HG03159 (cell line): ENCODE results near the gene PCGF1.
"Not testable (repeated sequence)": the region's sequence is repeated elsewhere in the genome, so short reads cannot be mapped to it uniquely, and the experiment has no call there.

ENCODE experiments used
- ATAC-seq: cut with Tn5 transposase; IDR thresholded peaks from one replicate; pipeline ENCODE4 v1.9.1; 2021; ENCODE audit warnings: mild to moderate bottlenecking, moderate library complexity; ENCODE audit not compliant: unreplicated experiment

Gene PCGF1

DNA sequence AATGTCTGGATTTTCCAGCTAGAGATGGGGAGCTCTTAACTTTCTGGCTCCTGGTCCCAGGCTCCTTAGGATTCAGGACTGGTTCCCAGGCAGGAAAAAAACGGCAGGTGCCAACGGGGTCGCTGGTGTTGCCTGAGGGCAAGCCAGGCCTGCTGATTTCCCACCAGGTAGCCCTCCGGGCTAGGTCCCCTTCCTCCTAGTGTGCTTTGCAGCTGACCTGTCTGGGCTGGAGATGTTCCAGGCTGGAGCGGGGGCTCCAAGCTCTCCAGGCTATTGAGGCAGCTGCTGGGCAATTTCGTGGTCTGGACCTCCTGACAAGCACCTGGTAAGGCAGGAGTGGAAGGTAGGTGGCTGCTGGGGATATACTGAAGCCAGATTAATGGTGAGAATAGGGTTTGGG, 33.0 kb downstream of the PCGF1 start:
- no peak for ATAC-seq

DNA sequence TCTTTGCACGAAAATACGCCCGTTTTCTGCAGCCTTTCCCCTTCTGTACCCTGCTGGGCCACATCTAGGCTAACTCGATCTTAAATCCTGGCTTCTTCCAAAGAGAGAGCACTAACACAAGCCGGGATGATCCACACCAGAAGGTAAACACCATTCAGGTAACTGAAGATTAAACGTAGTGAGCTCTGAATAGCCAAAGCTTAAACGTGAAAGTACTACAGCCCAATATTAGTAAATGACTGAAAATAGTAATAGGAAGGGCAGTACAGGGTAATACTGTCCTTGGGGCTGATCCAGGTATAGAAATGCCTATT, 34.6 kb downstream of the PCGF1 start:
- peak; percentile 2 for ATAC-seq

DNA sequence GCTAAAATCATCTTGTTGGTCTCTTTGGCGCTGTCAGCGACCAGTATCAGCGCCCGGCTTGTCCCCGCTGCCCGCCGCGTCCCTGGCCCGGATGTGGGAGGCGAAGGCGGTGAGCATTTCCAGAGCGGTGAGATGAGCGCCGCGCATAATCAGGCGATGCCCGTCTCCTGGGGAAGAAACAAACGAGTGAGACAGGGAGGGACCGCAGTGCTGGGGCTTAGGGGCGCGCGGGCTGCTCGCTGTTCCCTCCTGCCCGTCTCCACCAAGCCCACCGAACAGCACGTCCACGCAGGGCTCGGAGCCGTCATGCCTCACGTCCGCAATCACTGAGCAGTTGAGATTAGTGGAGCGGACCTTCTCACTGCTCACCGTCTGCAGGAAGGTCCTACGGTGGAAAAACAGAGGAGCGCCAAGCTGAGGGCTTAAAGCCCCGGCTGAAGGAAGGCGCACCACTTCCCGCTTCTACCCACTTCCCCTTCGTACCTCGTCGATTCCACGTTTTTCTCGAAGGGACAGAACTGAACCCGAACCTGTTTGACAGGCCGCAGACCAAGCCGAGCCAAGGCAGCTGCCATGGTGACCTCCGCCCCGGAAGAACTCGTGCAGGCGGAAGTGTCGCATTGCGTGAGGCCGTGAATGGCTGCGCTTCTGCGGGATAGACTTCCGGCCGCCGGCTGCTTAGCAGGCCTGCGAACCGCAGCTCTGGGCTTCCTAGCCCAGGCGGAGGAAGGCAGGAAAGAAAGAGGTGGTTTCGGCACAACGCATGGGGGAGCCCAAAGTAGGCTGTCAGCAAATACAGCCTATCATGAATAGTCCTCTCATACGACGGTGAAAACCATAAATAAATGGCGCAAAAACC, 35.2 kb downstream of the PCGF1 start, which contains the start of gene MRPL53:
MRPL53 (minus strand) TSS at position 595 of the 859 bp plus-strand sequence; CDS start at position 575, 20 bp downstream.
- ATAC-seq, result peak; percentile 90

DNA sequence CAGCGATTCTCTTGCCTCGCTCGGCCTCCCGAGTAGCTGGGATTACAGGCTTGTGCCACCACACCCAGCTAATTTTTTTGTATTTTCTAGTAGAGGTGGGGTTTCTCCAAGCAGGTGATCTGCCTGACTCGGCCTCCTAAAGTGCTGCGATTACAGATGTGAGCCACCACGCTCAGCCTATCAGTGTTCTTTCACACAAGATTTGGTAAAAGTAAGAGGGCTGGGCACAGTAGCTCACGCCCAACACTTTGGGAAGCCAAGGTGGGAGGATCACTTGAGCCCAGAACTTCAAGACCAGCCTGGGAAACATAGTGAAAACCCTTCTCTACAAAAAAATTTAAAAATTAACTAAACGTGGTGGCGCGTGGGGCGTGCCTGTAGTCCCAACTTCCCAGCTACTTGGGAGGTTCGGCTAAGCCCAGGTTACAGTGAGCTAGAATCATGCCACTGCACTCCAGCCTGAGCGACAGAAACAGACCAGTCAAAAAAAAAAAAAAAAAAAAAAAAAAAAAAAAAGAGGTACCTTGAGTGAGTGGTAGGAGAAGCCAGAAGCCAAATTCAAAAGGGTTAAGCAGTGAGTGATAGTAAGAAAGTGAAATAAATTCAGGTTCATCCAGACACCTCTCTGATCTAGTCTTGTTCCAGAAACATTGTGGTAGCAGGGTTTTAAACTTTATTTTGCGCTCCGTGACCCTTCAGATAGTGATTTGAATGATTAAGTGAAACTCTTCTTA, 36.0 kb downstream of the PCGF1 start:
- ATAC-seq, result no peak

DNA sequence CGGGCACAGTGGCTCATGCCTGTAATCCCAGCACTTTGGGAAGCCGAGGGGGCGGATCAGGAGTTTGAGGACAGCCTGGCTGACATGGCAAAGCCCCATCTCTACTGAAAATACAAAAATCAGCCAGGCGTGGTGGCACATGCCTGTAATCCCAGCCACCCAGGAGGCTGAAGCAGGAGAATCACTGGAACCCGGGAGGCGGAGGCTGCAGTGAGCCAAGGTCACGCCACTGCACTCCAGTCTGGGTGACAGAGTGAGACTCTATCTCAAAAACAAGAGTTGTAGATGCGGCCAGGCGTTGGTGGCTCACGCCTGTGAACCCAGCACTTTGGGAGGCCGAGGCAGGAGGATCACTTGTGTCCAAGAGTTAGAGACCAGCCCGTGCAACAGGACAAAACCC, 36.8 kb downstream of the PCGF1 start:
- not testable (repeated sequence) for ATAC-seq

DNA sequence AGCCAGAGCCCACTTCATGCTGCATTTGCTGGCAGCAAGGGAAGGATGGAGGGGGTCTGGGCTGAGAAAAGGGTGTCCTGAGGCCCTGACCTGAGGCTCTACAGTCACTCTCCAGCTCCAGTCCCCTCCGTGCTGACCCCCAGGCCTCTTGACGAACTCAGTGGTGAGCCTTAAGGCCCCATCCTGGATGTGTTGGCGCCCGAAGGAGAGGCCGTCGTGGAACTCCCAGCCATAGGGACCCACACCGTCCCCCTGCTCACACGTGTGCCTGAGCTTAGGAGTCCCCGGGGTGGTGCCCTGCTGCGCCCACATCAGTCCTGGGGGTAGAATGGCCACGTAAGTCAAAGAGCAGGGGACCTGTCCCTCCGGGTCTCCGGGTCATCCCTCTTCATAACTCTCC, 43.1 kb downstream of the PCGF1 start:
- peak; percentile 2 for ATAC-seq

DNA sequence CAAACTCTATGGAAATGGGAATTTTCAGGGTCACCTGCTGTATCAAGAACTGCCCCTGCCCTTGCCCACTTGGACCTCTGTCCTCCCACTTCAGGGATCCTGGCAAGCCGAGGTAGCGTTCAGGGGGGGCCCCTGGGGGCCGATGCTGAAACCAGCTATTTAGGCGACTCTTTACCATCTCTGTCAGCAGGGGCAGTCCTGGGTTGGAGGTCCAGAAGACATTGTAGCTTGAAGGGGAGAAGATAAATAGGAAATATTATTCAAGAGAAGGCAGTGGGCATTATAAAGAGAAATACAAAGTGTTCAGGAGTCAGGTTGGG, 44.7 kb downstream of the PCGF1 start:
- ATAC-seq, result no peak

DNA sequence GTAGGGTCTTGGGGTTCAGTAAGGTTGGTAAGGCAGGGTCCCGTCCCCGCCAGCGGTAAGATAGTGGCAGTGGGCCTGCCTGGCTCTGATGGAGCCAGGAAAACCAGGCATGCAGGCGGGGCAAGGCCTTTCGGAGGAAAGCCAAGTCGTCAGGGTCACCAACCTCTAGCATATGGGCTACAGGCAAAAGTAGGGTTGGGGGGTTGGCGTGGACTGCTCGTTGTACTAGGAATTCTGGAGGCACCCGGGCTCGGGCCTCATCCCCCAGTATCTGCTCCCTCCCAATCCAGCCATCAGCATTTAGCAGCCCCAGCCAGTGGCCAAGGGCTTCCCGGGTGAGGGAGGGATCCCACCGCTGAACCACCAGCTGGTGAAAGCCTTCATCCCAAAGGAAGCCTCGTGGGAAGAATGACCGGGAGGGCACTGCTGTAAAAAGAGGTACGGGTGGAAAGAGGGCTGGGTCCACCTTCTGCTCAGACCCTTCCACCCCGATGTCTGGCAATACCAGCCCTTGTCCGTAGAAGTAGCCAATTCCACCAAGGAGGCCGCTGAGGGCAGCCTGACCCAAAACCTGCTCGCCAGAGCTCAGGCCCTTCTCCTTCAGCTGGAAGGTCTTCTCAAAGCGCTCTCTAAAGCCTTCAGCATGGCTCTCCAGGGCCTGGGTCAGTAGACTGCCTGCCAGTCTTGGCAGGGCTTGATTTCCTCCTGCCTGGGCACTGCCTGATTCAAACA, 45.3 kb downstream of the PCGF1 start:
- no peak for ATAC-seq

DNA sequence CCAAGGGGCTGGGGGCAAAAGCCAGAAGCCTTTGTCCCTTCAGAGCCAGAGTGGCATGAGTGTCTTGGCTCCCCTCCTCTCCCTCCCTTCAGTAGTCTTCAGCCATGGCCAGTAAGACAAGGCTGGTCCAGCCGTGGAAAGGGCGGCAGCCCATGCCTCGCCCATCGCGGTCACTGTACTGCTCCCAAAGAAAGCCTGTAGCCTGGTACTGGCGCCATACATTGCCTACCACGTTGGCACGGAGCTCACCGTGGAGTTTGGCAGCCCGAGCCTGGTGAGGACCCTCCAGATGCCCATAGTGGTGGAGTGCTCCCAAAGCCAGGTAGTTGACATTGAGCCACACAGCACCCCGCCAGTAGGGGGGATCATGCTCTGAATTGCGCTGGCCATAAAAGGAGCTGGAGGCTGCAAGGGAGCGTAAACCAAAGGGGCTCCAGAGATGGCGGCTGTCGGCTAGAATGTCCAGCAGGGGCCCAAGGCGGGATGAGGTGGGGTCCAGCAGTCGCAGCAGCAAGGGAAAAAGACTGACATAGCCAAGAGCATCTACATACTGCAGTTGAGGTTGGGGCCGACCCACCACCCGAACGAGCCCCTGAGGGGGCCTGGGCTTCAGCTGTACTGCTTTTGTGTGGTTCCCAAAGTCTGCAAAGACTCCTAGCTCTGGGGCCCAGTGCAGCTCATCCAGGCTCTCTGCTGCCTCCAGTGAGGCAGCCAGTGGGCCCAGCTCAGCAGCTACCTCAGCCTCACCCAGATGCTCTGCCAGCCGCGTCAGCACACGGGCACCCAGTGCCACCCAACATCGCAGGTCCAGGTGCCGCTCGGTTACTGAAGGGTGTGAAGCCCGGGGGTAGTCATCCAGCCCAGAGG, 46.1 kb downstream of the PCGF1 start:
- no peak for ATAC-seq

DNA sequence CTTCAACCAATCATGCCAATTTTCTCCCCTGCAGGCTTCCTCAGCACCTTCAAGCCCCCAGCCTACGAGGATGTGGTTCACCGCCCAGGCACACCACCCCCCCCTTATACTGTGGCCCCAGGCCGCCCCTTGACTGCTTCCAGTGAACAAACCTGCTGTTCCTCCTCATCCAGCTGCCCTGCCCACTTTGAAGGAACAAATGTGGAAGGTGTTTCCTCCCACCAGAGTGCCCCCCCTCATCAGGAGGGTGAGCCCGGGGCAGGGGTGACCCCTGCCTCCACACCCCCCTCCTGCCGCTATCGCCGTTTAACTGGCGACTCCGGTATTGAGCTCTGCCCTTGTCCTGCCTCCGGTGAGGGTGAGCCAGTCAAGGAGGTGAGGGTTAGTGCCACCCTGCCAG, 47.3 kb downstream of the PCGF1 start:
- ATAC-seq, result not testable (repeated sequence)

DNA sequence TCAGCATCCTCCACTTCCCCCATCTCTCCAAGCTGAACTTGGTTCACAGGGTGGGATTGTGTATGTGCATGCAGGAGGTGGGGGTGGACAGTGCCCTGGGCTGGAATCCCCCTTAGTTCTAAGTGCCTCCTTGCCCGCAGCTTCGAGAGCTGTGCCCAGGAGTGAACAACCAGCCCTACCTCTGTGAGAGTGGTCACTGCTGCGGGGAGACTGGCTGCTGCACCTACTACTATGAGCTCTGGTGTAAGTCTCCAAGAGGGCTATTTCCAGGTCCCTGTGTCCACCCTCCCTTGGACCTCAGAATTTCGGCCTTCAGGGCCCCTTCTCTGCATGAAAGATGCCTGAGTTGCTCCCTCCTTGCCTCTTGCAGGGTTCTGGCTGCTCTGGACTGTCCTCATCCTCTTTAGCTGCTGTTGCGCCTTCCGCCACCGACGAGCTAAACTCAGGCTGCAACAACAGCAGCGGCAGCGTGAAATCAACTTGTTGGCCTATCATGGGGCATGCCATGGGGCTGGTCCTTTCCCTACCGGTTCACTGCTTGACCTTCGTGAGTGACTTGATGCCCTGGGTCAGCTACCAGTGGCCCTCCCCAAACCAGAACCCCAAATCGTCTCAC, 47.9 kb downstream of the PCGF1 start:
- not testable (repeated sequence) for ATAC-seq

DNA sequence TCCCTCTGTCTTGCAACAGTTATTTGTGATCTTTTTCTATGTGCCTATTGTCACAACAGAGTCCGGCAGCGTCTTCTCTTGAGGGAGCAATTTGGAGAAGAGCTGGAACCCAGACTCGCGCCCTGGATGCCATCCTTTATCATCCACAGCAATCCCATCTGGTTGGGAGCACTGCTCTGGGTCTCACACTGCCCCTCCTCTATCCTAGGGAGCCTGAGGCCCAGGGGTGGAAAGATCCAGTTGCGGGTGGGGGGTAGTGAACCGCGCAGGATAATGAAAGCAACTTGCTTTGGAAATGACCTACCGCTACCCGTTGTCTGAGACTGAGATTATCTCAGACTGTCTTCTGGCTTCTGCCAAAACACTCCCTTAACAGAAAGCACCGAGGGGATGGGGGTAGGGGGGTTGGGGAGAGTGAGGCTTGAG, 48.5 kb downstream of the PCGF1 start:
- no peak for ATAC-seq

DNA sequence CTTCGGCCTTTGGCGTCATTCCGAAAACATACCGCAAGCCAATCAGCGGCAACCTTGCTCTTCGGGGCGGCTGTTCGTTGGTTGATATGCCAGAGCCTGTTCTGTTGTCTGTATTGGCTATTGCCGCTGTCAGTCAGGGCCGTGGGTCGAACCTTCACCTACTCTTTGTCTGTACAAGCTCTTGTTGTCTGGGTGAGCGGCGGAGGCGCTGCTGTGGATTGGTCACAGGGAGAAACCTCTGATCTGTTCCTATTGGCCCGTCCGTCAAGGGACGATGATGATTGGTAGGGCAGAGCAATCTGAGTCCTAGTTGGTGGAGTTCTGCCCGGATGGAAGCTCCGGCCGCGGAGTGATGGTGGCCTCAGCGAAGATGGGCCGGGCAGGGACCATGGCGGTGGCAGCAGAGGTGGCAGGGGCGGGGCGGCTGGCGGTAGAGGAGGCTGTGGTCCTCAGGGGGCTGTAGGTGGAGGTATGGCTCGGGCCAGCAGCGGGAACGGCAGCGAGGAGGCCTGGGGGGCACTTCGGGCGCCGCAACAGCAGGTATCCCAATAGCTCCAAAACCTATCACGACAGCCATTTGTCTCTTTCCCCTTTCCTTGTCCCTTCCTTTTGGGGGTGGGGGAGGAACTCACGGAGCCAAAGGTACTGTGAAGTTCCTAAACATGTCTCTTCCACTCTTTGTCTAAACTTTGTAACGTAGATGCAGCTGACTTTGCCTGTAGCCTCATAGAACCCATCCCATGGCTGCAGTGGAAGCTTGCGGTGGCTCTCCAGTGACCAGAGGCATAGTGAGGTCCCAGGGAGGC, 49.2 kb downstream of the PCGF1 start, which contains the start of gene WBP1:
WBP1 (plus strand) TSS at position 307 of the 806 bp plus-strand sequence; CDS start at position 472, 165 bp downstream.
- peak; percentile 81 for ATAC-seq

GRCh38 chr2:74457549-74458131, 49.9 kb downstream of the PCGF1 start:
- ATAC-seq, result peak; percentile 32

DNA sequence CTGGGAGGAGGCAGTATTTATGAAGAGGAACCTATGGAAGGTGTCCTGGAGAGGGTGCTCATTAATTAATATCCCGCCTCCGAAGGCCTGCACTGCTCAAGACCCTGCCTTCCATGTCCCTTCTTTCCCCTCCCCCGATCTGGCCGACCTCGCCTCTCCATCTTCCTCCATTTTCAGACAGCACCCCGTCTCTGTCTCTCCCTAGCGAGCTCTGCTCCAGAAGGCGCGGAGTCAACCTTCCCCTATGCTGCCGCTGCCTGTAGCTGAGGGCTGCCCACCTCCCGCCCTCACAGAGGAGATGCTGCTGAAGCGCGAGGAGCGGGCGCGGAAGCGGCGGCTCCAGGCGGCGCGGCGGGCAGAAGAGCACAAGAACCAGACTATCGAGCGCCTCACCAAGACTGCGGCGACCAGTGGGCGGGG, 50.4 kb downstream of the PCGF1 start:
- ATAC-seq, result no peak
